ENCODE results near the gene BTLA.
"Not testable (repeated sequence)": the region's sequence is repeated elsewhere in the genome, so short reads cannot be mapped to it uniquely, and the experiment has no call there.

The BTLA gene

DNA sequence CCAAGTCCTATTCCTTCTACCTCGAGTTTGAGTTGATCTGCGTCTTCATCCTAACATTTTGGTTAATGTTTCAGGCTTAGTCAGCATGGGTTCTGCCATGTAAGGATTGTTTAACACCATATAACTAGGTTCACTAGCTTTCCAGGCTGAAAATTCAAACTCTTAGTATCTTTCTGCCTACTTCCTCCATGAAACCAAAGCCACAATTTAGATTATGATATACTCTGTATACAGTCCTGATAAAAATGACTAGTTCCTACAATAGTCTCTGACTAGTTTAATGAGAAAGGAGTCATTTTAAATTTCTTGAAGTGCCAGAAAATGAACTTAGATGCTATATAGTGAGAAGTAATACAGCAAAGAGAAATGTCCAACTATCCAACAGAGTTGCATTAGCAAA, 6.6 kb upstream of the BTLA start:
- Mint-ChIP-seq H3K36me3 (ENCODE audit: insufficient read depth) (no peaks in the 10 kb centered on the region), H3K27ac (no peak overlapping the region), H3K27me3 (no peaks in the 10 kb centered on the region), H3K9me3 (no peaks in the 10 kb centered on the region), H3K4me1 (ENCODE audit: low read depth in 2 of 2) (peaks cover 0 to 2% of the 10 kb centered on the region in 2 donors), H3K4me3 (no peak overlapping the region)
- ATAC-seq (replicated peaks): no peak
- no peak for DNase-seq

- H3K9me3 Mint-ChIP-seq: no peaks in the 10 kb centered on the region
- no peaks in the 10 kb centered on the region for H3K27me3 Mint-ChIP-seq
- peaks cover 1% of the 10 kb centered on the region for H3K36me3 Mint-ChIP-seq (ENCODE audit: insufficient read depth)
- DNase-seq: no peak
- ATAC-seq (replicated peaks): no peak
- no peak overlapping the region for H3K27ac Mint-ChIP-seq
- no peak overlapping the region for H3K4me3 Mint-ChIP-seq
- H3K4me1 Mint-ChIP-seq (ENCODE audit: low read depth in 2 of 2): peaks cover 7 to 10% of the 10 kb centered on the region in 2 donors
Observed at GRCh38 chr3:112504123-112504522, 4.9 kb upstream of the BTLA start.

- Mint-ChIP-seq H3K4me1 (ENCODE audit: low read depth in 2 of 2) (peaks cover 7 to 15% of the 10 kb centered on the region in 2 donors), H3K27me3 (no peaks in the 10 kb centered on the region), H3K36me3 (ENCODE audit: insufficient read depth) (peaks cover 7% of the 10 kb centered on the region), H3K9me3 (no peaks in the 10 kb centered on the region), H3K4me3 (no peak overlapping the region), H3K27ac (no peak overlapping the region)
- ATAC-seq (replicated peaks): no peak
- DNase-seq: no peak
Observed at GRCh38 chr3:112503304-112503972, 4.2 kb upstream of the BTLA start.

DNA sequence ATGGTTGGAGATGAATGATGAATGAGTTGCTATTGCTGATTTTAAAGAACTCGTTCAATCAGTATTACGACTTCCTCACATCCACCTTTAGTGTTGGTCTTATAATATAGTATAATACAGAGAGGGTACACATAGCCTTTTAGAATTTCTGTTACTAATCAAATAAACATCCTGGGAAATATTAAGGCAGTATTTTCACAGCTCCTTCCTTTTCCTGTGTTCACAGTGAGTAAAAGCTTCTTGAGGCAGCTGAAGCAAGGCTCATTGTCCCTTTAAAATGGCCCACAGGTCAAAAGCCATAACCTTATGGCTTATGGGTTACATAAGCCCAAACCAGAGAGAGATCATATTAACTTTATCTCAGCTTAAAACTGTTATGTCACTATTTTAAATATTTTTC, 1.3 kb upstream of the BTLA start:
- DNase-seq (no peak), ATAC-seq (replicated peaks) (no peak)

DNA sequence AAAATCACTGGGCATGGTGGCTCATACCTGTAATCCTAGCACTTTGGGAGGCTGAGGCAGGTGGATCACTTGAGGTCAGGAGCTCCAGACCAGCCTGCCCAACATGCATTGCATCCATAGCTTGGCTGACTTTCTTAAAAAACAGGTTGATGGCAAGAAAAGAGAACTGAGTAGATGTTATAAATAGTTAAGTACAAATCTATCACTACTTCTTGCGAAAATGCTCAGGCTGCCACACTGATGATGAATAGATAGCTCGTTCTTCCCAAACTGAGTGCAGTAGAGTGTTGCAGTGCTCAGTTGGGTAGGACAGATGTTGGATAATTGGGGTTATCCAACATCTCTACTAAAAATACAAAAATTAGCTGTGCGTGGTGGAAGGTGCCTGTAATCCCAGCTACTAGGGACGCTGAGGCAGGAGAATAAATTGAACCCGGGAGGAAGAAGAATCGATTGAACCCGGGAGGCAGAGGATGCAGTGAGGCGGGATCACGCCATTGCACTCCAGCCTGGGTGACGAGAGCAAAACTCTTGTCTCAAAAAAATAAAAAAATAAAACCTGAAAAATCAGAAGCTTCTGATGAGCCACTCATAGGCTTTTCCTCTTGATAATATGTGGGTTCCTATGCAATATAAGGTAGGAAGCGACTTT, 1.2 kb downstream of the BTLA start:
- Mint-ChIP-seq H3K27me3 (no peaks in the 10 kb centered on the region), H3K36me3 (ENCODE audit: insufficient read depth) (peaks cover 13% of the 10 kb centered on the region), H3K27ac (peak overlapping the region; percentile 57 to 91), H3K4me3 (peak overlapping the region; percentile 81 to 88), H3K4me1 (ENCODE audit: low read depth in 2 of 2) (peaks cover 34 to 51% of the 10 kb centered on the region in 2 donors), H3K9me3 (no peaks in the 10 kb centered on the region)
- DNase-seq: no peak
- ATAC-seq (replicated peaks): no peak

More for the DNA sequence above, 1.3 kb upstream of the BTLA start:
- Mint-ChIP-seq H3K4me1 (ENCODE audit: low read depth in 2 of 2) (peaks cover 22 to 39% of the 10 kb centered on the region in 2 donors), H3K9me3 (no peaks in the 10 kb centered on the region), H3K27ac (no peak overlapping the region), H3K27me3 (no peaks in the 10 kb centered on the region), H3K36me3 (ENCODE audit: insufficient read depth) (peaks cover 8% of the 10 kb centered on the region), H3K4me3 (no peak overlapping the region)

DNA sequence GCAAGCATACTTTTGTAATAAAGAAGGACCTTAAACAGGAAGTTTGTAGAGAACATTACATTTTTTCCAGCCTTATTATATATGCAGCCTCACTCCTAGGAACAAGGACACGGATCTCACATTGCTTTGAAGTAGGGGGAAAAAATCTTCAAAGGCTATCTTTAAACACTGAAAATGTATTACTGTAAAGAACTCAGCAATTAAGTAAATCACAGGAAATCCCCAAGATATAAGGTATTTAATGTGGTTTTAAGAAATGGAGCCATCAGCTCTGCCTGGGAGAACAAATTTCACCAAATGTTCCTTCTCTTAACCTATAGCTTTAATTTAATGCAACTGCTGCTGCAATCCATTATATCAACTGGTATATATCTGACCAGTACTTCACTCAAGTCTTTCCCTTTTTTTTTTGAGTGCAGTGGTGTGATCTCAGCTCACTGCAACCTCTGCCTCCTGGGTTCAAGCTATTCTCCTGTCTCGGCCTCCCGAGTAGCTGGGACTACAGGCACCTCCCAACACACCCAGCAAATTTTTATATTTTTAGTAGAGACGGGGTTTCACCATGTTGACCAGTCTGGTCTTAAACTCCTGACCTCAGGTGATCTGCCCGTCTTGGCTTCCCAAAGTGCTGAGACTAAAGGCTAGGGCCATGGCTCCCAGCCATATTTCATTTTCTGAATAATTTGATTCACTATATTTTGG, 2.8 kb downstream of the BTLA start:
- H3K27me3 Mint-ChIP-seq: no peaks in the 10 kb centered on the region
- H3K9me3 Mint-ChIP-seq: no peaks in the 10 kb centered on the region
- H3K36me3 Mint-ChIP-seq (ENCODE audit: insufficient read depth): peaks cover 13% of the 10 kb centered on the region
- H3K27ac Mint-ChIP-seq: peak overlapping the region in 1 of 2 donors; percentile 71
- H3K4me3 Mint-ChIP-seq: peak overlapping the region; percentile 81 to 88
- DNase-seq: no peak
- peaks cover 42 to 64% of the 10 kb centered on the region in 2 donors for H3K4me1 Mint-ChIP-seq (ENCODE audit: low read depth in 2 of 2)
- ATAC-seq (replicated peaks): peak; percentile 39

- not testable (repeated sequence) for DNase-seq; H3K4me3 Mint-ChIP-seq; H3K27me3 Mint-ChIP-seq; H3K27ac Mint-ChIP-seq; H3K9me3 Mint-ChIP-seq; ATAC-seq (replicated peaks)
- Mint-ChIP-seq H3K36me3 (ENCODE audit: insufficient read depth) (peaks cover 13% of the 10 kb centered on the region), H3K4me1 (ENCODE audit: low read depth in 2 of 2) (peaks cover 53 to 67% of the 10 kb centered on the region in 2 donors)
Observed at GRCh38 chr3:112494448-112494767, 4.9 kb downstream of the BTLA start.

DNA sequence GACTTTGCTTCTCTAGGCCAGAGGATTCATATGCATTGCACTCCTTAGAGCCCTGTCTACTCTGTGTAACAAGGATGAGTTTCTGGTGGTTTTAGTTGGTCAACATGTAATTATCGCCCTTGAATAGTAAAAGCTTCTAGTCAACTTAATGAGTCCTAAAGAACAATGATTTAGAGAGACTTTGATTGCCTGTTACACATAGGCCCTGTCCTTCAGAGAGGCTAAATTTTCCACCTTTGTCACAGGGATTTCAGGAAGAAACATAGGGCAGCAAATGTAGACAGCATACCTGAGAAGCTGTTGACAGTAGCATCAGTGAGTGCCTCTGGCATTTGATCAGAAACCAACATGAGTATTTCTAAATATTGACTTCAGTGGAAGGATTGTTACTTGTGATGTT, 7.1 kb downstream of the BTLA start:
- Mint-ChIP-seq H3K27me3 (no peaks in the 10 kb centered on the region), H3K4me1 (ENCODE audit: low read depth in 2 of 2) (peaks cover 48 to 53% of the 10 kb centered on the region in 2 donors), H3K9me3 (no peaks in the 10 kb centered on the region), H3K36me3 (ENCODE audit: insufficient read depth) (peaks cover 11% of the 10 kb centered on the region), H3K4me3 (peak overlapping the region in 1 of 2 donors; percentile 27), H3K27ac (peak overlapping the region in 1 of 2 donors; percentile 44)
- no peak for DNase-seq
- no peak for ATAC-seq (replicated peaks)

DNA sequence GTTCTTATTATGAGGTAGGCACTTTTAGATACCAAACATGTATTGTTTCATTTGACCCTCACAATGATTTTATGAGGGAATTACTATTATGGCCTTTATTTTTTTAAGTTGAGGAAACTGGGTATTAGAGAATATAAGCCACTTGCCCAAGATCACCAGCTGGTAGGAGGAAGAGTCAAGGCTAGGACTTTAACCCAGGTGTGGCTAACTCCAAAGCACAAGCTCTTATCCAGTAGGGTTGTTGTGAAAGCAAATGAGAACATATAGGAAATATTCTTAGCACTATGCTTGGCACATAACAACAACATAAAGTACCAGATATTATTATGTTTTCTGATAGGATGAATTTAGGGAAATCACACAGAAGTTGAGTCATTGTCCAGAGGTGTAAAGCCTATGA, 7.9 kb downstream of the BTLA start:
- peaks cover 13% of the 10 kb centered on the region for H3K36me3 Mint-ChIP-seq (ENCODE audit: insufficient read depth)
- no peak for DNase-seq
- peak overlapping the region; percentile 26 to 44 for H3K27ac Mint-ChIP-seq
- peak overlapping the region; percentile 5 to 23 for H3K4me3 Mint-ChIP-seq
- no peaks in the 10 kb centered on the region for H3K27me3 Mint-ChIP-seq
- H3K9me3 Mint-ChIP-seq: no peaks in the 10 kb centered on the region
- no peak for ATAC-seq (replicated peaks)
- H3K4me1 Mint-ChIP-seq (ENCODE audit: low read depth in 2 of 2): peaks cover 42 to 49% of the 10 kb centered on the region in 2 donors

DNA sequence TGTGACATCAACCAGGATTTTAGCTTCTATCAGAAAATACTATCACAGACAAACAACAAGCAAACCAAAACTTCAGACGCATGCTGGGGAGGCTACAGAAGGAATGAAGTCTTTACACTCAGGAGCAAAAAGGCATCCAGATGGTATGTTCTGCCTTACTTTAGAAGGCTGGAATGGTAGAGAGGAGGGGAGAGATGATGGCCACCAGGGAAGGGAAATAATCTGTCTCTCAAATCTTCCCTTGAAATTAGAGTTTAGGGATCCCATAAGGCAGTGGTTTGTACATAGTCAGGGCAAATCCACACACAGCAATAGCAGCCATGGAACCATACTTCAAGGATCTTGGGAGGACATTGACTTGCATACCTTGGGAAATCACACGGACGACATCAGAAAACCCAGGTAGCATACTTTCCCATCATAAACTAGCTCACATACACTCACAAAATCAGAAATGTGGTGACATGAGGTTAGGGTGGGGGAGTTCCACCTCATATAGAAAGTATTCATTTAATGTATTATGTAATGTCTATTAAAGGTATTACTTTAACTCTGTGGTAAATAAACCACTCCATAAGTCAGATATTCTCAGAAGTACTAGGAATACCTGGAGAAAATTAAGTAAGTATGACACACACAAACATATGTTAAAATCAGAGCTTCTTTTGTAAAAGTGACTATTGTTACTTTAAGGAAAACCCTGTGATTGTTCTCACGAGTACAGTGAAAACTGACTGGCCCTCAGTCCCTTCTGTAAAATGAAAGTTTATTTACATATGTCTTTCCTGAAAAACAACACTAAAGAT, 9.4 kb downstream of the BTLA start:
- Mint-ChIP-seq H3K27me3 (no peaks in the 10 kb centered on the region), H3K4me3 (peak overlapping the region in 1 of 2 donors; percentile 23), H3K4me1 (ENCODE audit: low read depth in 2 of 2) (peaks cover 28 to 39% of the 10 kb centered on the region in 2 donors), H3K36me3 (ENCODE audit: insufficient read depth) (peaks cover 16% of the 10 kb centered on the region), H3K9me3 (no peaks in the 10 kb centered on the region), H3K27ac (peak overlapping the region; percentile 38 to 44)
- DNase-seq (no peak), ATAC-seq (replicated peaks) (no peak)

DNA sequence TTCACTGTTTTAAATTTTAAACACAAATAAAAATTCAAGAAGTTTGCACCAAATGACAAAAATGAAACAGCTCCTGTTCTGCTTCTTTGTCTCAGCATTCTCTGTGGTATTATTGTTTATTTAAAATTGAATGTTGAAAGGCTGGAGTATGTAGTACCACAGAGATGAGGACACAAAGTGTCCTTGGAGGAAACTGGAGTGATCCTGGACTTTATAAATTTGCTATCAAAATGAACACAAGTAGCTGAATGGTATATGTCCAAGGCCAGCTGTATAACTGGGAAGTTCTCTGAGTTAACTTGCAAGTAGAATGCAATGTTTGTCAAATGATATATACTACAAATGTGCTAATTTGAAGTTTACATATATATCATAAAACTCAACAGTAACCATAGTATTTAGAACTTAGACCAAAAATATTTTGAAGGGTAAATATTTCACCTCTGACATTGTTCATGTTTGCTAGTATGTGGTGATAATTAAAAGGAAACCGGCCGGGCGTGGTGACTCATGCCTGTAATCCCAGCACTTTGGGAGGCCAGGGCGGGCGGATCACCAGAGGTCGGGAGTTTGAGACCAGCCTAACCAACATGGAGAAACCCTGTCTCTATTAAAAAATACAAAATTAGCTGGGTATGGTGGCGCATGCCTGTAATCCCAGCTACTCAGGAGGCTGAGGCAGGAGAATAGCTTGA, 12.3 kb downstream of the BTLA start:
- DNase-seq: no peak
- Mint-ChIP-seq H3K27me3 (no peaks in the 10 kb centered on the region), H3K27ac (no peak overlapping the region), H3K9me3 (no peaks in the 10 kb centered on the region), H3K4me3 (no peak overlapping the region), H3K36me3 (ENCODE audit: insufficient read depth) (peaks cover 12% of the 10 kb centered on the region), H3K4me1 (ENCODE audit: low read depth in 2 of 2) (peaks cover 26 to 36% of the 10 kb centered on the region in 2 donors)
- ATAC-seq (replicated peaks): no peak

- Mint-ChIP-seq H3K27ac (peak overlapping the region in 1 of 2 donors; percentile 9), H3K36me3 (ENCODE audit: insufficient read depth) (peaks cover 15% of the 10 kb centered on the region), H3K9me3 (peaks cover 0 to 2% of the 10 kb centered on the region in 2 donors), H3K4me1 (ENCODE audit: low read depth in 2 of 2) (peaks cover 25 to 36% of the 10 kb centered on the region in 2 donors), H3K27me3 (no peaks in the 10 kb centered on the region), H3K4me3 (no peak overlapping the region)
- DNase-seq (no peak), ATAC-seq (replicated peaks) (no peak)
Observed at GRCh38 chr3:112484352-112484751, 14.9 kb downstream of the BTLA start.

DNA sequence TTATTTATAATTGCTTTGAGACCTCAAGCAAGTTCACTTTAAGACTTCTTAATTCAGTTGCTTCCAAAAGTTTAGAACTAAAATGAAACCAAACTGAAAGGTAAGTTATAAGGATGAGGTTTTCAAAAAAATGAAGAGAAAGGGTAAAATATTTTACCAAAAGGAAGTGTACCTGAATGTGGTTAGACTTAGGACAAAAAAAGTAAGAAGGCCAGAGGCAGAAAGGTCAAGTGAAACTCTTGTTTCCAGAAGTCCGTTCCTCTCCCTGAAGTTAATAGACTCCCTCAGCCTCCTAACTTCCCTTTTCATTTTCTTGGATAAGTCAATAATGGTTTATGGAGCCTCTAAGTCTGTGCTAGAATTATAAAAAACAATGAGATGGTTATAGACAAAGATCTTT, 16.6 kb downstream of the BTLA start:
- Mint-ChIP-seq H3K36me3 (ENCODE audit: insufficient read depth) (peaks cover 19% of the 10 kb centered on the region), H3K27me3 (no peaks in the 10 kb centered on the region), H3K27ac (peak overlapping the region in 1 of 2 donors; percentile 49), H3K4me3 (peak overlapping the region in 1 of 2 donors; percentile 42), H3K4me1 (ENCODE audit: low read depth in 2 of 2) (peaks cover 24 to 36% of the 10 kb centered on the region in 2 donors), H3K9me3 (peaks cover 0 to 2% of the 10 kb centered on the region in 2 donors)
- no peak for ATAC-seq (replicated peaks)
- DNase-seq: no peak

Data from effector memory CD8-positive, alpha-beta T cell (primary cell).